Testis (tissue), 3 donors: ENCODE data around the gene ABCG1. TPM values are rescaled to one million over a fixed set of nuclear protein-coding genes. Genes with fewer than 3 reads are reported as not detected.

Experiments
- DNase-seq: peaks from one replicate; pipeline ENCODE4 v3.0.0-alpha.2; 2019
- H3K27ac ChIP-seq, 2 donors: fragments of 200-600 bp; sonication (generic); one replicate each; pipeline ENCODE4 v1.5.1; 2019
- H3K27me3 ChIP-seq: fragments of 200-600 bp; sonication (generic); one replicate; pipeline ENCODE4 v1.5.1; 2019
- H3K36me3 ChIP-seq: fragments of 200-600 bp; sonication (generic); one replicate; pipeline ENCODE4 v1.5.1; 2017; ENCODE audit warnings: low read depth; ENCODE audit errors: missing control alignments
- H3K4me1 ChIP-seq: fragments of 200-600 bp; sonication (generic); one replicate; pipeline ENCODE4 v1.5.1; 2019
- H3K4me3 ChIP-seq, 2 donors: fragments of 200-600 bp; sonication (generic); one replicate each; pipeline ENCODE4 v1.5.1; 2017 to 2019
- H3K9me3 ChIP-seq: fragments of 200-600 bp; sonication (generic); one replicate; pipeline ENCODE4 v1.5.1; 2017
- CTCF ChIP-seq, 3 experiments: fragments of 450-650 bp in 2 of 3; fragments of 200-600 bp in 1 of 3; sonication (generic) in 1 of 3; IDR thresholded peaks; one replicate each; pipeline ENCODE4 v1.5.1; 2016 to 2019; ENCODE audit warnings: antibody characterized with exemption in 3 of 3, mild to moderate bottlenecking in 2 of 3, moderate library complexity in 1 of 3
- POLR2A ChIP-seq: fragments of 450-650 bp; IDR thresholded peaks from one replicate; pipeline ENCODE4 v1.6.1; 2017; ENCODE audit warnings: antibody characterized with exemption, mild to moderate bottlenecking, moderate library complexity
- WGBS, 2 donors: methylation state at CpG; one replicate each; pipeline ENCODE4 v1.1.5; 2018; 5-methylcytosine and 5-hydroxymethylcytosine counted together
- intact Hi-C: fragments of 100-400 bp; cut with DNase I; formaldehyde crosslinking; loops from one replicate; pipeline ENCODE4 v1.15.1; 2023; ENCODE audit warnings: low total_unique reads
- polyA plus RNA-seq: library from polyadenylated mRNA; stranded (reverse); fragments of 350-450 nt; fragmentation: Illumina TruSeq; extraction: RNeasy Lipid Tissue Mini Kit (QIAGEN cat#74804); gene quantifications from one replicate; pipeline ENCODE4 v1.2.3, GENCODE V29; 2014; ENCODE audit warnings: low read depth, low replicate concordance; ENCODE audit not compliant: insufficient read depth
- total RNA-seq, 2 donors: library from RNA; depleted of rRNA; stranded (reverse); fragments of >200 nt; gene quantifications; one replicate each; pipeline ENCODE4 v1.2.3, GENCODE V29; 2016

ABCG1 gene
- total and polyA plus RNA-seq, 3 donors from 2014 or later, result 4.6 to 5.9 (median 5.1) TPM

- intact Hi-C loops, result no loop called here
- no peak for DNase-seq
- no peak overlapping the region for H3K27ac ChIP-seq
- no peaks in the 10 kb centered on the region for H3K9me3 ChIP-seq
- TF ChIP-seq POLR2A (no peak), CTCF (IDR thresholded peaks at IDR 0.05) (no peak)
- H3K27me3 ChIP-seq, result no peaks in the 10 kb centered on the region
- 89 to 91% methylated on average over 4 to 5 of the region's 5 CpGs for WGBS, 2 donors
- H3K4me3 ChIP-seq, result no peak overlapping the region
- H3K36me3 ChIP-seq, result no peaks in the 10 kb centered on the region
- no peaks in the 10 kb centered on the region for H3K4me1 ChIP-seq
Measured at GRCh38 chr21:42213082-42213774, 5.7 kb upstream of the ABCG1 start.

GRCh38 chr21:42214081-42214750, 4.7 kb upstream of the ABCG1 start:
- no peak for DNase-seq
- Histone ChIP-seq H3K9me3 (no peaks in the 10 kb centered on the region), H3K4me3 (no peak overlapping the region), H3K27ac (no peak overlapping the region), H3K4me1 (no peaks in the 10 kb centered on the region), H3K36me3 (no peaks in the 10 kb centered on the region), H3K27me3 (no peaks in the 10 kb centered on the region)
- TF ChIP-seq CTCF (IDR thresholded peaks at IDR 0.05) (no peak), POLR2A (no peak)
- 77 to 91% methylated on average over 10 of the region's 10 CpGs for WGBS, 2 donors
- intact Hi-C loops, result no loop called here

- Histone ChIP-seq H3K27ac (no peak overlapping the region), H3K27me3 (no peaks in the 10 kb centered on the region), H3K4me3 (no peak overlapping the region), H3K9me3 (no peaks in the 10 kb centered on the region), H3K4me1 (peaks cover 6% of the 10 kb centered on the region), H3K36me3 (no peaks in the 10 kb centered on the region)
- TF ChIP-seq CTCF (IDR thresholded peaks at IDR 0.05) (no peak), POLR2A (no peak)
- WGBS, 2 donors, result 95 to 98% methylated on average over 5 of the region's 5 CpGs
- no peak for DNase-seq
- intact Hi-C loops, result no loop called here
Measured at GRCh38 chr21:42214921-42215320, 4.0 kb upstream of the ABCG1 start.

- TF ChIP-seq POLR2A (no peak), CTCF (IDR thresholded peaks at IDR 0.05) (no peak)
- no peaks in the 10 kb centered on the region for H3K9me3 ChIP-seq
- 95 to 96% methylated on average over 9 of the region's 9 CpGs for WGBS, 2 donors
- peaks cover 14% of the 10 kb centered on the region for H3K4me1 ChIP-seq
- no peak for DNase-seq
- H3K36me3 ChIP-seq, result no peaks in the 10 kb centered on the region
- H3K4me3 ChIP-seq, result no peak overlapping the region
- H3K27ac ChIP-seq, result no peak overlapping the region
- intact Hi-C loops, result no loop called here
- no peaks in the 10 kb centered on the region for H3K27me3 ChIP-seq
Measured at GRCh38 chr21:42215942-42216725, 2.8 kb upstream of the ABCG1 start.
